ENCODE data around the gene TEX9.
"Not testable (repeated sequence)": the region's sequence is repeated elsewhere in the genome, so short reads cannot be mapped to it uniquely, and the experiment has no call there.

The TEX9 gene

GRCh38 chr15:56393277-56393676, 28.1 kb downstream of the TEX9 start:
- WGBS (ENCODE audit: insufficient coverage, insufficient read length): no CpG with 5 or more reads among the region's 1 CpG
- Histone ChIP-seq H3K4me1 (ENCODE audit: control insufficient read depth, insufficient read depth, low read length) (no peaks in the 10 kb centered on the region), H3K27me3 (ENCODE audit: control insufficient read depth, insufficient read depth, low read length) (no peaks in the 10 kb centered on the region), H3K9me3 (ENCODE audit: control insufficient read depth, insufficient read depth, low read length) (no peaks in the 10 kb centered on the region), H3K36me3 (ENCODE audit: control insufficient read depth, insufficient read depth, low read length) (no peaks in the 10 kb centered on the region), H3K27ac (ENCODE audit: low read length) (no peak overlapping the region), H3K4me3 (ENCODE audit: low read length) (no peak overlapping the region)
- DNase-seq (ENCODE audit: low read depth, low spot score): no peak

- no CpG with 5 or more reads among the region's 1 CpG for WGBS (ENCODE audit: insufficient coverage, insufficient read length)
- H3K27ac ChIP-seq (ENCODE audit: low read length): no peak overlapping the region
Observed at GRCh38 chr15:56394909-56395308, 29.7 kb downstream of the TEX9 start.

GRCh38 chr15:56397325-56397724, 32.1 kb downstream of the TEX9 start:
- not testable (repeated sequence) for H3K36me3 ChIP-seq (ENCODE audit: control insufficient read depth, insufficient read depth, low read length); H3K4me1 ChIP-seq (ENCODE audit: control insufficient read depth, insufficient read depth, low read length); H3K9me3 ChIP-seq (ENCODE audit: control insufficient read depth, insufficient read depth, low read length); H3K27me3 ChIP-seq (ENCODE audit: control insufficient read depth, insufficient read depth, low read length); H3K27ac ChIP-seq (ENCODE audit: low read length); H3K4me3 ChIP-seq (ENCODE audit: low read length); DNase-seq (ENCODE audit: low read depth, low spot score)
- no CpG with 5 or more reads among the region's 3 CpGs for WGBS (ENCODE audit: insufficient coverage, insufficient read length)

More at GRCh38 chr15:56394909-56395308, 29.7 kb downstream of the TEX9 start:
- H3K27me3 ChIP-seq (ENCODE audit: control insufficient read depth, insufficient read depth, low read length): no peaks in the 10 kb centered on the region
- no peak for DNase-seq (ENCODE audit: low read depth, low spot score)
- no peak overlapping the region for H3K4me3 ChIP-seq (ENCODE audit: low read length)
- H3K4me1 ChIP-seq (ENCODE audit: control insufficient read depth, insufficient read depth, low read length): no peaks in the 10 kb centered on the region
- no peaks in the 10 kb centered on the region for H3K9me3 ChIP-seq (ENCODE audit: control insufficient read depth, insufficient read depth, low read length)
- no peaks in the 10 kb centered on the region for H3K36me3 ChIP-seq (ENCODE audit: control insufficient read depth, insufficient read depth, low read length)

- not testable (repeated sequence) for H3K27me3 ChIP-seq (ENCODE audit: control insufficient read depth, insufficient read depth, low read length); H3K4me3 ChIP-seq (ENCODE audit: low read length); DNase-seq (ENCODE audit: low read depth, low spot score); H3K9me3 ChIP-seq (ENCODE audit: control insufficient read depth, insufficient read depth, low read length); H3K4me1 ChIP-seq (ENCODE audit: control insufficient read depth, insufficient read depth, low read length); H3K27ac ChIP-seq (ENCODE audit: low read length); H3K36me3 ChIP-seq (ENCODE audit: control insufficient read depth, insufficient read depth, low read length)
- no CpG with 5 or more reads among the region's 11 CpGs for WGBS (ENCODE audit: insufficient coverage, insufficient read length)
Observed at GRCh38 chr15:56399209-56399608, 34.0 kb downstream of the TEX9 start.

GRCh38 chr15:56410721-56411120, 45.5 kb downstream of the TEX9 start:
- DNase-seq (ENCODE audit: low read depth, low spot score): no peak
- H3K27me3 ChIP-seq (ENCODE audit: control insufficient read depth, insufficient read depth, low read length): no peaks in the 10 kb centered on the region
- H3K9me3 ChIP-seq (ENCODE audit: control insufficient read depth, insufficient read depth, low read length): no peaks in the 10 kb centered on the region
- no peak overlapping the region for H3K4me3 ChIP-seq (ENCODE audit: low read length)
- no peak overlapping the region for H3K27ac ChIP-seq (ENCODE audit: low read length)
- H3K4me1 ChIP-seq (ENCODE audit: control insufficient read depth, insufficient read depth, low read length): no peaks in the 10 kb centered on the region
- H3K36me3 ChIP-seq (ENCODE audit: control insufficient read depth, insufficient read depth, low read length): no peaks in the 10 kb centered on the region

GRCh38 chr15:56411122-56411749, 46.0 kb downstream of the TEX9 start:
- WGBS (ENCODE audit: insufficient coverage, insufficient read length): no CpG with 5 or more reads among the region's 2 CpGs
- no peaks in the 10 kb centered on the region for H3K36me3 ChIP-seq (ENCODE audit: control insufficient read depth, insufficient read depth, low read length)
- DNase-seq (ENCODE audit: low read depth, low spot score): no peak
- no peaks in the 10 kb centered on the region for H3K9me3 ChIP-seq (ENCODE audit: control insufficient read depth, insufficient read depth, low read length)
- no peaks in the 10 kb centered on the region for H3K27me3 ChIP-seq (ENCODE audit: control insufficient read depth, insufficient read depth, low read length)
- H3K4me3 ChIP-seq (ENCODE audit: low read length): no peak overlapping the region
- H3K4me1 ChIP-seq (ENCODE audit: control insufficient read depth, insufficient read depth, low read length): no peaks in the 10 kb centered on the region
- no peak overlapping the region for H3K27ac ChIP-seq (ENCODE audit: low read length)

GRCh38 chr15:56413114-56413733, 48.0 kb downstream of the TEX9 start:
- DNase-seq (ENCODE audit: low read depth, low spot score); H3K27ac ChIP-seq (ENCODE audit: low read length); H3K4me1 ChIP-seq (ENCODE audit: control insufficient read depth, insufficient read depth, low read length); H3K4me3 ChIP-seq (ENCODE audit: low read length); H3K9me3 ChIP-seq (ENCODE audit: control insufficient read depth, insufficient read depth, low read length); H3K36me3 ChIP-seq (ENCODE audit: control insufficient read depth, insufficient read depth, low read length); H3K27me3 ChIP-seq (ENCODE audit: control insufficient read depth, insufficient read depth, low read length): not testable (repeated sequence)
- WGBS (ENCODE audit: insufficient coverage, insufficient read length): no CpG with 5 or more reads among the region's 1 CpG

- Histone ChIP-seq H3K36me3 (ENCODE audit: control insufficient read depth, insufficient read depth, low read length) (no peaks in the 10 kb centered on the region), H3K27me3 (ENCODE audit: control insufficient read depth, insufficient read depth, low read length) (no peaks in the 10 kb centered on the region), H3K9me3 (ENCODE audit: control insufficient read depth, insufficient read depth, low read length) (no peaks in the 10 kb centered on the region), H3K4me1 (ENCODE audit: control insufficient read depth, insufficient read depth, low read length) (no peaks in the 10 kb centered on the region), H3K4me3 (ENCODE audit: low read length) (no peak overlapping the region), H3K27ac (ENCODE audit: low read length) (no peak overlapping the region)
- no peak for DNase-seq (ENCODE audit: low read depth, low spot score)
Observed at GRCh38 chr15:56425276-56425675, 60.0 kb downstream of the TEX9 start.

- no peaks in the 10 kb centered on the region for H3K36me3 ChIP-seq (ENCODE audit: control insufficient read depth, insufficient read depth, low read length)
- DNase-seq (ENCODE audit: low read depth, low spot score): no peak
- H3K27ac ChIP-seq (ENCODE audit: low read length): no peak overlapping the region
- H3K27me3 ChIP-seq (ENCODE audit: control insufficient read depth, insufficient read depth, low read length): no peaks in the 10 kb centered on the region
- WGBS (ENCODE audit: insufficient coverage, insufficient read length): no CpG with 5 or more reads among the region's 1 CpG
- H3K9me3 ChIP-seq (ENCODE audit: control insufficient read depth, insufficient read depth, low read length): no peaks in the 10 kb centered on the region
- no peaks in the 10 kb centered on the region for H3K4me1 ChIP-seq (ENCODE audit: control insufficient read depth, insufficient read depth, low read length)
- H3K4me3 ChIP-seq (ENCODE audit: low read length): no peak overlapping the region
Observed at GRCh38 chr15:56425976-56426375, 60.8 kb downstream of the TEX9 start.

- DNase-seq (ENCODE audit: low read depth, low spot score): no peak
- Histone ChIP-seq H3K27ac (ENCODE audit: low read length) (no peak overlapping the region), H3K27me3 (ENCODE audit: control insufficient read depth, insufficient read depth, low read length) (no peaks in the 10 kb centered on the region), H3K9me3 (ENCODE audit: control insufficient read depth, insufficient read depth, low read length) (no peaks in the 10 kb centered on the region), H3K36me3 (ENCODE audit: control insufficient read depth, insufficient read depth, low read length) (no peaks in the 10 kb centered on the region), H3K4me1 (ENCODE audit: control insufficient read depth, insufficient read depth, low read length) (no peaks in the 10 kb centered on the region), H3K4me3 (ENCODE audit: low read length) (no peak overlapping the region)
- 100% methylated on average over 1 of the region's 2 CpGs for WGBS (ENCODE audit: insufficient coverage, insufficient read length)
Observed at GRCh38 chr15:56428821-56429458, 63.7 kb downstream of the TEX9 start.

GRCh38 chr15:56432304-56432703, 67.1 kb downstream of the TEX9 start:
- no peaks in the 10 kb centered on the region for H3K36me3 ChIP-seq (ENCODE audit: control insufficient read depth, insufficient read depth, low read length)
- H3K9me3 ChIP-seq (ENCODE audit: control insufficient read depth, insufficient read depth, low read length): no peaks in the 10 kb centered on the region
- no peak overlapping the region for H3K4me3 ChIP-seq (ENCODE audit: low read length)
- WGBS (ENCODE audit: insufficient coverage, insufficient read length): no CpG with 5 or more reads among the region's 5 CpGs
- no peaks in the 10 kb centered on the region for H3K27me3 ChIP-seq (ENCODE audit: control insufficient read depth, insufficient read depth, low read length)
- no peak for DNase-seq (ENCODE audit: low read depth, low spot score)
- H3K4me1 ChIP-seq (ENCODE audit: control insufficient read depth, insufficient read depth, low read length): no peaks in the 10 kb centered on the region
- H3K27ac ChIP-seq (ENCODE audit: low read length): no peak overlapping the region

Measured in iPS DF 6.9 (cell line).